GM13977 (cell line): Measurements from ENCODE around the gene RDH14.

ENCODE experiments used
- DNase-seq: peaks from one replicate; pipeline ENCODE4 v3.0.0; 2012; ENCODE audit warnings: low spot score
- CTCF ChIP-seq: IDR thresholded peaks from 2 replicates; pipeline ENCODE4 v1.5.1; 2012; ENCODE audit warnings: mild to moderate bottlenecking, control low read depth; ENCODE audit not compliant: insufficient read depth; ENCODE audit errors: extremely low read depth, missing control alignments
- in situ Hi-C: fragments of 300-500 bp; cut with MboI; formaldehyde crosslinking; loops from one replicate; pipeline ENCODE4 v1.12.0; 2022; ENCODE audit warnings: low sequenced_read_pairs, low pct_unique_long_range_greater_than_20kb, mixed read lengths, inconsistent platforms; ENCODE audit not compliant: unreplicated experiment

Gene RDH14

DNA sequence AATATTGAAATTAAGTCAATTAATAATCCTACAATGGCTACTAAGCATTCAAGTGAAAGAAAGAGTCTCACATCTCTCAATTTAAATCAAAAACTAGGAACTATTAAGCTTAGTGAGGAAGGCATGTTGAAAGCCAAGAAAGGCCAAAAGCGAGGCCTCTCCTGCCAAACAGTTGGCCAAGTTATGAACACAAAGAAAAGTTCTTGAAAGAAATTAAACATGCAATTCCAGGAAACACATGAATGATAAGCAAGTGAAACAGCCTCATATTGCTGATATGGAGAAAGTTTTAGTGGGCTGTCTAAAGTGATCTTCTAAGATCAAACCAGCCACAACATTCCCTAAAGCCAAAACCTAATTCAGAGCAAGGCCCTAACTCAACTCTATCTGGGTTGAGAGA is 11.8 kb downstream of the RDH14 start:
- DNase-seq, result no peak
- in situ Hi-C loops, result no loop called here
- TF ChIP-seq CTCF, result no peak

DNA sequence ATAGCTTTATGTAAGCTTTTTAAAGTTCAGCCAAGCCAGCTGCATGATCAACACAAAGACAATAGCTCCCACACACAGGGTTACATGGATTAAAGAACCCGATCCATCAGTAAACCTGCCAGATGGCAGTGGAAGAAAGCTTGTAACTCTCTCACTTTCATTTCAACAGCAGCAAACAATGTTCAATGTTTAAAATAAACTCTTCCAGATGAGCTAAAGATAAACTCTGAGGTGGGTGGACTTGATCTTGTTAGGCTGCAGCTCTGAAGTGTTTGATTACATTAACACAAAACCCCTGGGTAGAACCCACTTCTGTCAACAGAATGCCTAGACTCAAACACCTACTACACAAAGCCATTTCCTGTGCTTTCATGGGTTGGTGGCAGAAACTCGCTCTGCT is 13.9 kb downstream of the RDH14 start:
- in situ Hi-C loops, result no loop called here
- TF ChIP-seq CTCF, result no peak
- DNase-seq, result no peak

DNA sequence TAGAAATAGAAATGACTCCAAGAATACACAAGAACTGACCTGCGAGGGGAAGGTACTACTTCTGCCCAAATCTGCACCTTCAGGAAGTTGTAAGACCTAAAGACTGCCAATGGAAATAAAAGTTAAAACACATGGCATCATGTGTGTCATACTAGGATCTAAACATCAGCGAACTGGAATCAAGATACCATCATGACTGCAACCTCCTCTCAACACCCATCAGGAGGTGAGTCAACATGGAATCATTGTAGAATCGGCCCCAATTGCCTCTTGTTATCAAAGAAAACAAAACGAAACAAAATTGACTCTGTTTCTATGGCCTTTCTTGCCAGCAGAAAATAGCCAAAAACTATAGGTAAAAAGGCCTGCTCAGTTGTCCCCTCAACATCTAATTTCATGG is 15.1 kb downstream of the RDH14 start:
- in situ Hi-C loops, result no loop called here
- TF ChIP-seq CTCF, result no peak
- DNase-seq, result no peak

DNA sequence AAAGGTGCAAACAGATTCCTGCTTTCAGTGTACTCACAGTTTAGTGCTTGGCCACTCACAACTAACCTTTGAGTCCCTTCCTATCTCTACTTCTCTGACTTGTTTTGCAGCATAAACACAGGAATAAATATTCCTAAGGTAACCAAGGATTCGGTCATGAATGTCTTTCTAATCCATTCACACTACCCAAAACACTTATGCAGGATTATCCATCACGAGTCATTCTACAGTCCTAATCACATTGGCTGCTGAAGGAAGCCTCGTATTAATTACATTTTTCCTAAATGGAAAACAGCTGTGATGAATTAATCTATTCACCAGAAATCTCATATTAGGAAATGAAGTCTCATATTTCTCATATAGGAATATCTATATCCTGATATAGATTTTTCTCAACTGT is 16.3 kb downstream of the RDH14 start:
- no peak for TF ChIP-seq CTCF
- DNase-seq, result no peak
- in situ Hi-C loops, result no loop called here

DNA sequence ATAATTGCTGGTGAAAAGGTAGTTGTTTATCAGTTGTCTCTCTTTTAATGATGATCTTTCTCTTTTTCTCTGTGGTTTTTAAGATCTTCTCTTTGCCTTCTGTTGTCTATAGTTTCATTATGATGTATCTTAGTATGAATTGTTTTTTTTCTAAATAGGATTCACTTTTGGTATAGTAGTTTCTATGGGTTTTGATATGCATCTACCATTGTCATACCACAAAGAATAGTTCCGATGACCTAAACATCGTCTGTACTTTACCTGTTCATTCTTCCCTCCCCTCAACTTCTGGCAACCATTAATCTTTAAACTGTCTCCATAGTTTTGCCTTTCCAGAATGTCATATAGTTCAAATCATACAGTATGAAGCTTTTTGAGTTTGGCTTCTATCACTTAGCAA is 19.6 kb downstream of the RDH14 start:
- no peak for TF ChIP-seq CTCF
- no peak for DNase-seq
- in situ Hi-C loops, result no loop called here

DNA sequence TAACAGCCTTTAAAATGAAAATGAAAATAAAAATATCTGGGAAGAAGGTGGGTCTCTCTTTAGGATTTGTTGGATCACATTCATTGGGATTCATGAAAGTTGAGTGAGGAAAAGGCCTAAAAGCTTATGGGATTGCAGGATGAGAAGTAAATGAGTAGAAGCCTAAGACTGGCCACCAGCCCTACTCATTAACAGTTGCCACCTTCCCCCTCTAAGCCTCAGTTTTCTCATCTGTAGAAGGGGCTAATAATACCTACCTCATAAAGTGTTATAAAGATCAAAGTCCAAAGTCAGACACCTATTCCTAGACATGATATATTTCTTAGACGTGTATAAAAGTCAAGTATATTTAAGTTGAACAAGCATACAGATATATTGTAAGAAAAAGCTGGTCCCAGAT is 23.8 kb downstream of the RDH14 start:
- no peak for TF ChIP-seq CTCF
- in situ Hi-C loops, result no loop called here
- DNase-seq, result no peak

GRCh38 chr2:18536100-18536499 is 24.4 kb downstream of the RDH14 start:
- no peak for TF ChIP-seq CTCF
- no peak for DNase-seq
- in situ Hi-C loops, result no loop called here
